ENCODE results near the gene DIAPH1. TPM values are rescaled to one million over a fixed set of nuclear protein-coding genes. Genes with fewer than 3 reads are reported as not detected.
A peak's percentile ranks its signal among the peaks of the same experiment; 100 is the strongest.

Gene DIAPH1
- total RNA-seq, 2 donors from 2014 or later, result 34.8 to 57.7 TPM

GRCh38 chr5:141487131-141487530, 131.7 kb downstream of the DIAPH1 start:
- no peak for DNase-seq (ENCODE audit: low spot score)
- H3K4me1 ChIP-seq (replicated peaks), result no peaks in the 10 kb centered on the region
- H3K27me3 ChIP-seq (replicated peaks; ENCODE audit: insufficient read depth), result no peaks in the 10 kb centered on the region
- no peak overlapping the region for H3K4me3 ChIP-seq
- H3K9me3 ChIP-seq, result no peaks in the 10 kb centered on the region
- no peak for TF ChIP-seq CTCF (IDR thresholded peaks at IDR 0.05)
- no peak for TF ChIP-seq POLR2AphosphoS5 (IDR thresholded peaks at IDR 0.05)
- TF ChIP-seq POLR2A (IDR thresholded peaks at IDR 0.05), result no peak
- WGBS, result 68% methylated on average over 7 of the region's 7 CpGs
- H3K36me3 ChIP-seq, result no peaks in the 10 kb centered on the region
- intact Hi-C loops (cut with DNase I), result no loop called here
- no peak overlapping the region for H3K27ac ChIP-seq

GRCh38 chr5:141486091-141486490, 132.7 kb downstream of the DIAPH1 start:
- no peak for DNase-seq (ENCODE audit: low spot score)
- H3K27me3 ChIP-seq (replicated peaks; ENCODE audit: insufficient read depth), result no peaks in the 10 kb centered on the region
- H3K9me3 ChIP-seq, result no peaks in the 10 kb centered on the region
- no peak for TF ChIP-seq POLR2A (IDR thresholded peaks at IDR 0.05)
- no peak for TF ChIP-seq POLR2AphosphoS5 (IDR thresholded peaks at IDR 0.05)
- TF ChIP-seq CTCF (IDR thresholded peaks at IDR 0.05), result no peak
- WGBS, result 91% methylated on average over 9 of the region's 9 CpGs
- no peak overlapping the region for H3K27ac ChIP-seq
- intact Hi-C loops (cut with DNase I), result no loop called here
- H3K36me3 ChIP-seq, result no peaks in the 10 kb centered on the region
- no peak overlapping the region for H3K4me3 ChIP-seq
- no peaks in the 10 kb centered on the region for H3K4me1 ChIP-seq (replicated peaks)

- 50% methylated on average over 38 of the region's 38 CpGs for WGBS
- DNase-seq (ENCODE audit: low spot score), result no peak
- Histone ChIP-seq H3K9me3 (no peaks in the 10 kb centered on the region), H3K27me3 (replicated peaks; ENCODE audit: insufficient read depth) (no peaks in the 10 kb centered on the region), H3K4me1 (replicated peaks) (no peaks in the 10 kb centered on the region), H3K36me3 (no peaks in the 10 kb centered on the region), H3K27ac (no peak overlapping the region), H3K4me3 (peak overlapping the region in 1 of 2 donors; percentile 21)
- TF ChIP-seq POLR2AphosphoS5 (IDR thresholded peaks at IDR 0.05) (no peak), CTCF (IDR thresholded peaks at IDR 0.05) (no peak), POLR2A (IDR thresholded peaks at IDR 0.05) (no peak)
- intact Hi-C loops (cut with DNase I), result no loop called here
Observed at GRCh38 chr5:141485321-141486055, 133.3 kb downstream of the DIAPH1 start.

- Histone ChIP-seq H3K9me3 (no peaks in the 10 kb centered on the region), H3K27me3 (replicated peaks; ENCODE audit: insufficient read depth) (no peaks in the 10 kb centered on the region), H3K36me3 (no peaks in the 10 kb centered on the region), H3K4me1 (replicated peaks) (no peaks in the 10 kb centered on the region), H3K4me3 (peak within 1 kb of the TSS; percentile 21), H3K27ac (no peak within 1 kb of the TSS)
- 3% methylated on average over 39 of the region's 39 CpGs for WGBS
- DNase-seq (ENCODE audit: low spot score), result no peak
- intact Hi-C loops (cut with DNase I), result no loop called here
- TF ChIP-seq CTCF (IDR thresholded peaks at IDR 0.05) (no peak), POLR2AphosphoS5 (IDR thresholded peaks at IDR 0.05) (no peak), POLR2A (IDR thresholded peaks at IDR 0.05) (no peak)
Observed at GRCh38 chr5:141484641-141485311, 134.0 kb downstream of the DIAPH1 start, which contains the start of gene PCDHGC4. TSS of gene PCDHGC4 (plus strand) at chr5:141485030. CDS start at chr5:141485174, 144 bp downstream.

GRCh38 chr5:141484310-141484640, 134.5 kb downstream of the DIAPH1 start:
- TF ChIP-seq POLR2A (IDR thresholded peaks at IDR 0.05) (no peak), CTCF (IDR thresholded peaks at IDR 0.05) (no peak), POLR2AphosphoS5 (IDR thresholded peaks at IDR 0.05) (no peak)
- Histone ChIP-seq H3K36me3 (no peaks in the 10 kb centered on the region), H3K4me3 (peak overlapping the region; percentile 21), H3K4me1 (replicated peaks) (no peaks in the 10 kb centered on the region), H3K27me3 (replicated peaks; ENCODE audit: insufficient read depth) (no peaks in the 10 kb centered on the region), H3K27ac (no peak overlapping the region), H3K9me3 (no peaks in the 10 kb centered on the region)
- DNase-seq (ENCODE audit: low spot score), result no peak
- intact Hi-C loops (cut with DNase I), result no loop called here
- WGBS, result 8% methylated on average over 4 of the region's 4 CpGs

Data from prostate gland (tissue), 2 donors.